Activated CD8-positive, alpha-beta T cell treated with anti-CD3 and anti-CD28 coated beads for 36 hours (primary cell): ENCODE data around the gene SLC6A13. TPM values are rescaled to one million over a fixed set of nuclear protein-coding genes. Genes with fewer than 3 reads are reported as not detected.
A peak's percentile ranks its signal among the peaks of the same experiment; 100 is the strongest.
"Not testable (repeated sequence)": the region's sequence is repeated elsewhere in the genome, so short reads cannot be mapped to it uniquely, and the experiment has no call there.

Experiments used
- ATAC-seq: fragments of 200-7000 bp; cut with Tn5 transposase; one replicate; pipeline ENCODE4 v1.10.0; 2021; ENCODE audit warnings: mild to moderate bottlenecking, moderate library complexity
- CTCF ChIA-PET: fragments of 350-600 bp; sonication (Branson Sonifier 250); formaldehyde crosslinking; loops from one replicate; lab custom pipeline; 2021; ENCODE audit warnings: antibody characterized with exemption; lab: Charles Lee
- POLR2A ChIA-PET: fragments of 350-600 bp; sonication (Branson Sonifier 250); formaldehyde crosslinking; loops from one replicate; lab custom pipeline; 2021; ENCODE audit warnings: antibody characterized with exemption; lab: Charles Lee
- DNase-seq: peaks from one replicate; pipeline ENCODE4 v3.0.0-alpha.2; 2020
- H3K27ac Mint-ChIP-seq: one replicate; pipeline ENCODE4 v1.8.0; 2021; ENCODE audit warnings: mild to moderate bottlenecking, mixed read lengths
- H3K27me3 Mint-ChIP-seq: one replicate; pipeline ENCODE4 v1.8.0; 2021; ENCODE audit warnings: mixed read lengths
- H3K36me3 Mint-ChIP-seq: one replicate; pipeline ENCODE4 v1.8.0; 2021; ENCODE audit warnings: low read depth, mixed read lengths
- H3K4me1 Mint-ChIP-seq: one replicate; pipeline ENCODE4 v1.8.0; 2021; ENCODE audit warnings: low read depth, mixed read lengths
- H3K4me3 Mint-ChIP-seq: one replicate; pipeline ENCODE4 v1.8.0; 2021; ENCODE audit warnings: mild to moderate bottlenecking, moderate library complexity, mixed read lengths
- H3K9me3 Mint-ChIP-seq: one replicate; pipeline ENCODE4 v1.8.0; 2021; ENCODE audit warnings: mixed read lengths
- CTCF ChIP-seq: fragments of 200-600 bp; IDR thresholded peaks from one replicate; pipeline ENCODE4 v1.8.0; 2022; ENCODE audit warnings: antibody characterized with exemption, mild to moderate bottlenecking
- intact Hi-C: fragments of 100-400 bp; cut with micrococcal nuclease; formaldehyde crosslinking; loops from one replicate; pipeline ENCODE4 v1.10.0; 2022
- total RNA-seq, 2 experiments: library from RNA; stranded (reverse); gene quantifications; one replicate each; pipeline ENCODE4 v1.2.3, GENCODE V29; 2021

Gene SLC6A13
- not detected for total RNA-seq

GRCh38 chr12:262817-263216 lies at the start of gene SLC6A13:
Gene SLC6A13 (minus strand): TSS chr12:262836. CDS start chr12:260052, 2,784 bp downstream.
- peaks cover 20% of the 10 kb centered on the region for H3K4me1 Mint-ChIP-seq
- intact Hi-C loops, result no loop called here
- H3K36me3 Mint-ChIP-seq, result no peaks in the 10 kb centered on the region
- CTCF ChIA-PET, result interaction anchor here (1.1 kb wide), 1 partner anchor 29 kb away, joined by 3 read pairs; no protein-coding TSS in a partner anchor
- POLR2A ChIA-PET, result no interaction called here
- ATAC-seq (no peak), DNase-seq (no peak)
- no peak for TF ChIP-seq CTCF
- H3K27ac Mint-ChIP-seq, result no peak within 1 kb of the TSS
- H3K4me3 Mint-ChIP-seq, result no peak within 1 kb of the TSS
- no peaks in the 10 kb centered on the region for H3K9me3 Mint-ChIP-seq
- peaks cover 4% of the 10 kb centered on the region for H3K27me3 Mint-ChIP-seq

- H3K4me1 Mint-ChIP-seq, result peaks cover 11% of the 10 kb centered on the region
- H3K36me3 Mint-ChIP-seq, result peaks cover 80% of the 10 kb centered on the region
- ChIA-PET CTCF (no interaction called here), POLR2A (no interaction called here)
- intact Hi-C loops, result no loop called here
- no peak overlapping the region for H3K4me3 Mint-ChIP-seq
- no peak for TF ChIP-seq CTCF
- H3K27ac Mint-ChIP-seq, result no peak overlapping the region
- no peaks in the 10 kb centered on the region for H3K27me3 Mint-ChIP-seq
- no peaks in the 10 kb centered on the region for H3K9me3 Mint-ChIP-seq
- ATAC-seq, result no peak
- no peak for DNase-seq
Observed at GRCh38 chr12:308511-308910, 45.9 kb upstream of the SLC6A13 start.

- intact Hi-C loops, result no loop called here
- Mint-ChIP-seq H3K4me1 (peaks cover 20% of the 10 kb centered on the region), H3K27me3 (no peaks in the 10 kb centered on the region), H3K27ac (no peak overlapping the region), H3K4me3 (no peak overlapping the region), H3K9me3 (peaks cover 5% of the 10 kb centered on the region), H3K36me3 (peaks cover 87% of the 10 kb centered on the region)
- ChIA-PET CTCF (no interaction called here), POLR2A (no interaction called here)
- no peak for ATAC-seq
- no peak for TF ChIP-seq CTCF
- no peak for DNase-seq
Observed at GRCh38 chr12:307406-307805, 44.8 kb upstream of the SLC6A13 start.

- no peak overlapping the region for H3K27ac Mint-ChIP-seq
- intact Hi-C loops, result no loop called here
Observed at GRCh38 chr12:304805-305204, 42.2 kb upstream of the SLC6A13 start.

GRCh38 chr12:302766-303165 lies 40.1 kb upstream of the SLC6A13 start:
- DNase-seq, ATAC-seq, H3K4me3 Mint-ChIP-seq, intact Hi-C loops, H3K27me3 Mint-ChIP-seq, POLR2A ChIA-PET, CTCF ChIA-PET: not testable (repeated sequence)
- peak overlapping the region; percentile 40 for H3K27ac Mint-ChIP-seq
- peaks cover 57% of the 10 kb centered on the region for H3K4me1 Mint-ChIP-seq
- H3K9me3 Mint-ChIP-seq, result peaks cover 27% of the 10 kb centered on the region
- peaks cover 93% of the 10 kb centered on the region for H3K36me3 Mint-ChIP-seq

More at GRCh38 chr12:304805-305204, 42.2 kb upstream of the SLC6A13 start:
- Mint-ChIP-seq H3K27me3 (no peaks in the 10 kb centered on the region), H3K9me3 (peaks cover 23% of the 10 kb centered on the region), H3K4me3 (no peak overlapping the region), H3K36me3 (peaks cover 93% of the 10 kb centered on the region), H3K4me1 (peaks cover 46% of the 10 kb centered on the region)
- ChIA-PET CTCF (no interaction called here), POLR2A (no interaction called here)
- no peak for TF ChIP-seq CTCF
- ATAC-seq (no peak), DNase-seq (no peak)

- Mint-ChIP-seq H3K4me1 (peaks cover 55% of the 10 kb centered on the region), H3K9me3 (peaks cover 27% of the 10 kb centered on the region), H3K27ac (peak overlapping the region; percentile 84), H3K36me3 (peaks cover 85% of the 10 kb centered on the region)
- POLR2A ChIA-PET, result interaction anchor here (0.7 to 0.9 kb wide), 2 partner anchors 11 to 101 kb away, joined by 3 read pairs; partner anchors contain the start of gene CCDC77
- H3K4me3 Mint-ChIP-seq, DNase-seq, H3K27me3 Mint-ChIP-seq, ATAC-seq, intact Hi-C loops, CTCF ChIA-PET: not testable (repeated sequence)
Observed at GRCh38 chr12:300166-300565, 37.5 kb upstream of the SLC6A13 start.

- H3K27me3 Mint-ChIP-seq, H3K4me3 Mint-ChIP-seq, ATAC-seq, CTCF ChIA-PET, DNase-seq, intact Hi-C loops: not testable (repeated sequence)
- Mint-ChIP-seq H3K9me3 (peaks cover 27% of the 10 kb centered on the region), H3K4me1 (peaks cover 53% of the 10 kb centered on the region), H3K36me3 (peaks cover 86% of the 10 kb centered on the region), H3K27ac (peak overlapping the region; percentile 84)
- POLR2A ChIA-PET, result interaction anchor here (0.7 to 0.9 kb wide), 2 partner anchors 10 to 102 kb away, joined by 3 read pairs; partner anchors contain the start of gene CCDC77
Observed at GRCh38 chr12:299511-299910, 36.9 kb upstream of the SLC6A13 start.

GRCh38 chr12:298059-298458 lies 35.4 kb upstream of the SLC6A13 start:
- H3K9me3 Mint-ChIP-seq, result peaks cover 27% of the 10 kb centered on the region
- ATAC-seq, POLR2A ChIA-PET, CTCF ChIA-PET, DNase-seq, intact Hi-C loops, H3K4me3 Mint-ChIP-seq, H3K27ac Mint-ChIP-seq, H3K27me3 Mint-ChIP-seq: not testable (repeated sequence)
- H3K4me1 Mint-ChIP-seq, result peaks cover 45% of the 10 kb centered on the region
- H3K36me3 Mint-ChIP-seq, result peaks cover 80% of the 10 kb centered on the region
